LoVo (cell line): Measurements from ENCODE around the gene AJM1.
"Not testable (repeated sequence)": the region's sequence is repeated elsewhere in the genome, so short reads cannot be mapped to it uniquely, and the experiment has no call there.

ENCODE experiments used
- DNase-seq: peaks from one replicate; pipeline ENCODE4 v3.0.0-alpha.2; 2016; ENCODE audit warnings: low spot score

The AJM1 gene

DNA sequence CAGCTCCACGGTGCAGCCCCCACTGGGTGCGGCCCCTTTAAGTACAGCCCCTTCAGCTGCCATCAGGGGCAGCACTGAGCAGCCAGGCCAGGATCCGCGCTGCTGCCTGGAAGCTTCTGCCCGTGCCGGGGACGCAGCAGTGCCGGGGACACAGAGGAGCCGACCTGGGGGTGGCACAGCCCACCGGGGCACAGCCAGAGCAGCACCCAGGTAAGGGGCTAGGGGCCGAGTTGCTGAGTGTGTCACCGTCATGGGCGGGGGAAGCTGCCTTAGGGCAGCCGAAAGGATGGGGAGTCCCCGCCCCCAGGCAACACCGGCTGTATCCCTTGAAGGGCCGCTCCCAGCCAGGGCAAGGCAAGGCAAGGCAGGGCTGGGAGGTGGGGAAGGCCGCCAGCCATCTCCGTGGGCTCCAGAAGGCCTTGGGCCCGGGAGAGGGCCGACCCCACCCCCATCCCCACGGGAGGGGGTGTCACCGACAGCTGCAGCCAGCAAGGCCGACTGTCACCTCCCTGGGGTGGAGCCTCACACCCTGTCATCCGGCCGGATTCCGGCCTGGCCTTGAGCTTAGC is at the start of gene AJM1:
Gene AJM1, plus strand, starts transcription at position 99 of the 569 bp plus-strand sequence. CDS start 1,937 bp downstream, outside the sequence.
- DNase-seq = peak; percentile 76

DNA sequence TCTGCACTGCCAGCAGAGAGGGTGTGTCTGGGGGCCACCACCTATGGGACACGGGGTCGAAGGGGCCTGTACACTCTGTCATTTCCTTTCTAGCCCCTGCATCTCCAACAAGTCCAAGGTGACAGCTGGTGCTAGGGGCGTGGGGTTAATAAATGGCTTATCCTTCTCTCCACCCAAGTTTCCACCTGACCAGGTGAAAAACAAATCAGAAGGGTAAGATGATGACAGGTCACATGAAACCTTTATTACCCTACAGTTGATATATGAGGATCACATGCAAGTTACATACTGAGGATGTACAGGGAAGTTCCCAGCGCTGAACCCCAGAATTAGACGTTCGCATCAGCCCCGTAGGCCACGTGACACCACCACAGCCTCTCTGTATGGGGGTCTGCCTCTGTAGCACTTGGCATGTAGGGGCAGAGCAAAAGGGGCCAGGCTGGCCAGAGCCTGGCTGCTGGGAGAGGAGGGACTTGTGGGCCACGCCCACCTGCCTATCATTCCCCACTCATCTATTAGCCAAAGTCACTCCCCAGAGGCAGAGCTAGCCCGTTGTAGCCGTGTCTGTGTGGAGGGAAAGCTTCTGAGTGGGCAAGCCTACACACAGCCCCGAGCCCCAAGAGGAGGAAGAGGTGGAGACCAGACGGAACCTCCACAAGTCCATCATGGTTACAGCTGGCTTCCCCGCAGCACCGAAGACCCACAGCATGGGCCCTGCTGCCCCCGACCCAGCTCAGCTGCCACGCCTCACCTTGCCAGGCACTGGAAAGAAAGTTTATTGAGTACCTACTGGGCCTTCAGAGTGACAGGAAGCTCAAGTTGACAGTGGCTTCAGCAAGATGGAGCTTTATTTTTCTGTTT is 49.0 kb upstream of the AJM1 start:
- no peak for DNase-seq

DNA sequence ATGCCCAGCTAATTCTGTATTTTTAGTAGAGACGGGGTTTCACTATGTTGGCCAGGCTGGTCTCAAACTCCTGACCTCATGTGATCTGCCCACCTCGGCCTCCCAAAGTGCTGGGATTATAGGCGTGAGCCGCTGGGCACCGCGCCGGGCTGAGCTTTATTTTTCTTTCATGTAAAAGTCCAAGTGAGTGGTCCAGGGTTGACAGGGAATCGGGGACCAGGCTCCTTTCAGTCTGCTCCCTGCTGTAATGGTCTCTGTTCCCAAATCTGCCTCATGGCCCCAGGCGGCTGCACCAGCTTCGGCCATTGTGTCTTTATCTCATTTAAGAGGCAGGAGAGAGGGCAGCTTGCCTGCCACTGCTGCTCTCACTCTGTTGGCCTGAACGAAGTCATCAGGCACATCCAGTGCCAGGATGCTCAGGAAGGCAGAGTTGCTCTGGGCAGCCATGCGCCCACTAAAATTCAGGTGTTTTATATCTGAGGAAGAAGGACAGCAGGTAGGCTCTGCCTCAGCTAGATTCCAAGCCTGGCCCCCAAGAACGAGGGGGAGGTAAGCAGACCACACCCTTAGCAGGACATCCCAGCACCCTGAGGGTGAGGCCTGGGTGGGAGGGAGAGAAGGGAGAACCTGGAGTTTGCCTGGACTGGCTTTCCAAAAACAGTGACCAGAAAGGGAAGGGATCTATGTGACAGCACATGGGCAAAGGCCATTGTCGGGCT is 47.8 kb upstream of the AJM1 start:
- DNase-seq = no peak

DNA sequence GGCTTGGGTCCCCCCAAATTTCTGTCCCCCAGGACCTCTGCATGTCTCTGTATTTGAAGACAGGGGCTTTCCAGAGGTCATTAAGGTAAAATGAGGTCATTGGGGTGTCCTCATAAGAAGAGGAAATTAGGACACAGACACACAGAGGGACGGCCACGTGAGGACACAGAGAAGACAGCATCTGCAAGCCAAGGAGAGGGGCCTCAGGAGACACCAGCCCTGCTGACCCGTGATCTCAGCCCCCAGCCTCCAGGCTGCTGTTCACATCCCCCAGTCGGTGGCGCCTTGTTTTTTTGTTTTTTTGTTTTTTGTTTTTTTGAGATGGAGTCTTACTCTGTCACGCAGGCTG is 47.3 kb upstream of the AJM1 start:
- no peak for DNase-seq

DNA sequence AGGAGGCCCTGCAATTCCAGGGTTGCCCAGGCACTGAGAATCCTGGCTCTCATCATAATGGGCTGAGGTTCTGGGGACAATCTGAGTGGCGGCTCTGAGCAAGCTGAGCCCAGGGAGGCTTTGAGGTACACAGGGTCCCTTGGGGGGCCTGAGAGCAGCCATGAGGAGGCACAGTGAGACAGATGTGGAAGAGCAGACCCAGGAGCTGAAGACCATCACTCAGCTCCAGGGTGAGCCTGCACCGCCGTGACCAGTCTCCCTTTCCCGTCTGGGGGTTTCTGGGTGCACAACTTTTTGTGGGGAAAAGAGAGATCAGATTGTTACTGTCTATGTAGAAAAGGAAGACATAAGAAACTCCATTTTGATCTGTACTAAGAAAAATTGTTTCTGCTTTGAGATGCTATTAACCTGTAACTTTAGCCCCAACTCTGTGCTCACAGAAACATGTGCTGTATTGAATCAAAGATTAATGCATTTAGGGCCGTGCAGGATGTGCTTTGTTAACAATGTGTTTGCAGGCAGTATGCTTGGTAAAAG is 46.0 kb upstream of the AJM1 start, which contains the start of gene CCDC183:
Gene CCDC183, plus strand, starts transcription at position 101 of the 537 bp plus-strand sequence. Its CDS starts 60 bp downstream, at position 161.
- DNase-seq = no peak

DNA sequence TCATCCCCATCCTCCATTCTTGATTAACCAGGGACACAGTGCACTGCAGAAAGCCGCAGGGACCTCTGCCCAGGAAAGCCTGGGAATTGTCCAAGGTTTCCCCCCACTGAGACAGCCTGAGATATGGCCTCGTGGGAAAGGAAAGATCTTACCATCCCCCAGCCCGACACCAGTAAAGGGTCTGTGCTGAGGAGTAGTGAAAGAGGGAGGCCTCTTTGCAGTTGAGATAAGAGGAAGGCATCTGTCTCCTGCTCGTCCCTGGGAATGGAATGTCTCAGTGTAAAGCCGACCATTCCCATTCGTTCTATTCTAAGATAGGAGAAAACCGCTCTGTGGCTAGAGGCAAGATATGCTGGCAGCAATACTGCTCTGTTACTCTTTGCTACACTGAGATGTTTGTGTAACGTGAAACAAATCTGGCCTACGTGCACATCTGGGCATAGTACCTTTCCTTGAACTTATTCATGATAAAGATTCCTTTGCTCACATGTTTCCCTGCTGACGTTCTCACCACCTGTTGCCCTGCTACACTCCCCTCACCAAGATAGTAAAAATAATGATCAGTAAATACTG is 45.4 kb upstream of the AJM1 start:
- DNase-seq = not testable (repeated sequence)

DNA sequence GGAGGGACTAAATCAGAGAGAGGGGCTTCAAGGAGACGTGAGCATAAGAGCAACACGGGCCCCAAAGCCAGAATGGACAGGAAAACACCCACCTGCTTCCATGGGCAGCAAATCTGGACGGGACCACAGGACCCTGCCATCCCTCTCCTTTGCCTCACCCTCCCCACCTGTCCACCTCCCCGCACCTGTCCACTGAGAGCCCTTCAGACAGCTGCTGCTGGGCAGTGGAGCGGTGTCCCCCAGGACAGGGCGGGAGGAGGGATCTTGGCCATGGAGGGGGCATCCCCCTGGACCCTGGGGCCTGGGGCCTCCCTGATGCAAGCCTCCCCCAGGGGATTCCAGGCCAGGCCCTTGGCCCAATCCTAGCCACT is 43.6 kb upstream of the AJM1 start:
- DNase-seq = no peak

DNA sequence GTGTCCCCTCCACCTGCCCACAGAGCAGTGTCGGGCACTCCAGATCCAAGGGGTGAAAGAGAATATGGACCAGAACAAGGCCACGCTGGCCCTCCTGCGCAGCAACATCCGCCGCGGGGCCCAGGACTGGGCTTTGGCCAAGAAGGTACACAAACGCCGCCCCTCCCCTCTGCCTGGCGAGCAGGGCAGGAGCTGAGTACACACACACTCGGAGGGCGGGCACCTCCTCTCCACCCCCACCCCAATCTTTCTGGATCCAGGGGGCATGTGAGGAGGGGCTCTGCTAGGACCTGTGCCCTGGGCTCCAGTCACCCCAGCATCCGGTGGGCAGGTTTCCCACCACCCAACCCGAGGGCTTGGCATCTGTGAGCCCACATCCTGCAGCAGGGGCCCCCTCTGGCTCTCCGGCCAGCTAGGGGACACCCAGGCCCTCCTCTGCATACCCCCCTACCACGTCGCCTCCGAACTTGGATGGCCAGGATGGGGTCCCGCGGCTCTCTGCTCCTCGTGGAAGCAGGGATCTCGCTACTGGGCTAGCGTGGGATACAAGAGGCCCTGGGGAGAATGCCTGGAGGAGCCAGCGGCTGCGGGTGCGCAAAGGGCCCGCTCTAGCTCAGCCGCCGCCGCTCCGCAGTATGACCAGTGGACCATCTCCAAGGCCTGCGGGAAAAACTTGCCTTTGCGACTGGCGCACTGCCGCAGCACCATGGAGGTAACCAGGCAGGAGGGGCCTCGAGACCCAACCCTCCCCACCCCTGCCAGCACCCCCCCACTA is 43.0 kb upstream of the AJM1 start:
- no peak for DNase-seq

DNA sequence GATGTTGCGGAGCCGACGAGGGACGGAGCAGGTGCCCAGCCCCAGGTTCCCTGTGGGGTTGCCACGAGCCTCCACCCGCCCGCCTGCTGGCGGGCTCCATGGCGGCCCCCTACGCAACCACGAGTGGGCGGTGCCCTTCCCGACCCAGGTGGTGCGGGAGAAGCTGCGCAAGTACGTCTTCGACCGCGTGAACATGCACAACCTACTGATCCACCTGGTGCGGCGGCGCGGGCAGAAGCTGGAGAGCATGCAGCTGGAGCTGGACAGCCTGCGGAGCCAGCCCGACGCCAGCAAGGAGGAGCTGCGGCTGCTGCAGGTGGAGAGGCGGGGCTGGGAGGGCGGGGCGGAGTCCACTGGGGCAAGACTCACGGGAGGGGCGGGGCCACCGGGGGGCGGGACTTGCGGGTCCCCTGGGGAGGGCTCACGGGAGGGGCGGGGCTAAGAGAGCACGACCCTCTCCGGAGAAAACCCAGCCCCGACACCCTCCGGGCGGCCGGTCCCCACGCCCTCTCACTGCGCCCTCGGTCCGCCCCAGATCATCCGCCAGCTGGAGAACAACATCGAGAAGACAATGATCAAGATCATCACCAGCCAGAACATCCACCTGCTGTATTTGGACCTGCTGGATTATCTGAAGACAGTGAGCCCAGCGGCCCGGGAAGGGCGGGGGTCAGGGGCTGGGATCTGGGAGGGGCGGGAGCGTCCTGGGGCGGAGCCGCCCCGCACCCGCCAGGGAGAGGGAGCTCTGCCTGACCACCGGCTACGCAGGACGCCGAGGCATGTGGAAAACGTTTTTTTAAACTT is 42.2 kb upstream of the AJM1 start:
- DNase-seq = peak; percentile 86

DNA sequence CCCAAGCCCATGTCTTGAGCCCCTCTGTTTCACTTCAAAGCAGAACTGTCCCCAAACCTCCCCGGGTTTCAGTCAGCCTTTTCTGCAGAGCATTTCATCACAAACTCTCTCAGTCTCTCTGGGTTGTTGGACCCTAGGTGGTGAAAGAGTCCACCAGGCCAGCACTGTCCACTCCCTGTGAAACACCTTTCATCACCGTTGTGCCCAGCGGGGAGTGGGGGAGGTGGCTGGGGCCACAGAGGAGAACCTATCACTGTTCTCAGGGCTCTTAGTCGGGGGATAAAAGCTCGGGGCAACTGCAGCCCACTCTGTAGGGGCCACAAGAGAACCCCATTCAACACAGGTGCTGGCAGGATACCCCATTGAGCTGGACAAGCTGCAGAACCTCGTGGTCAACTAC is 40.0 kb upstream of the AJM1 start:
- DNase-seq = no peak

DNA sequence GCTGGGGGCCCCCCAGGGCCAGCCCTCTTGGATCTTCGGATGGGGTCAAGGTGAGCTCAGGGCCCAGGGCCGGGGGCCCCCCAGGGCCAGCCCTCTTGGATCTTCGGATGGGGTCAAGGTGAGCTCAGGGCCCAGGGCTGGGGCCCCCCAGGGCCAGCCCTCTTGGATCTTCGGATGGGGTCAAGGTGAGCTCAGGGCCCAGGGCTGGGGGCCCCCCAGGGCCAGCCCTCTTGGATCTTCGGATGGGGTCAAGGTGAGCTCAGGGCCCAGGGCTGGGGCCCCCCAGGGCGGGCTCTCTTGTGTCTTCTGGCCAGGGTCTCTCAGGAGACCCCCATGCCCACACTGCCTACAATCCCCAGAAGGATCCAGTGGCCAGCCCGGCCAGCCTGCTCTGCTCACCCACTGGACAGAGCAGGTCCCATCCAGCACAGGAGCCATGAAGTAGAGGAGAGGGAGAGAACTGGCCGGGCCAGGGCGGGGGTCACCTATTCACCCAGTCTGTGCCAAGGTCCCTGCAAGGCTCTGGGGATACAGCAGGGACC is 39.2 kb upstream of the AJM1 start:
- not testable (repeated sequence) for DNase-seq

DNA sequence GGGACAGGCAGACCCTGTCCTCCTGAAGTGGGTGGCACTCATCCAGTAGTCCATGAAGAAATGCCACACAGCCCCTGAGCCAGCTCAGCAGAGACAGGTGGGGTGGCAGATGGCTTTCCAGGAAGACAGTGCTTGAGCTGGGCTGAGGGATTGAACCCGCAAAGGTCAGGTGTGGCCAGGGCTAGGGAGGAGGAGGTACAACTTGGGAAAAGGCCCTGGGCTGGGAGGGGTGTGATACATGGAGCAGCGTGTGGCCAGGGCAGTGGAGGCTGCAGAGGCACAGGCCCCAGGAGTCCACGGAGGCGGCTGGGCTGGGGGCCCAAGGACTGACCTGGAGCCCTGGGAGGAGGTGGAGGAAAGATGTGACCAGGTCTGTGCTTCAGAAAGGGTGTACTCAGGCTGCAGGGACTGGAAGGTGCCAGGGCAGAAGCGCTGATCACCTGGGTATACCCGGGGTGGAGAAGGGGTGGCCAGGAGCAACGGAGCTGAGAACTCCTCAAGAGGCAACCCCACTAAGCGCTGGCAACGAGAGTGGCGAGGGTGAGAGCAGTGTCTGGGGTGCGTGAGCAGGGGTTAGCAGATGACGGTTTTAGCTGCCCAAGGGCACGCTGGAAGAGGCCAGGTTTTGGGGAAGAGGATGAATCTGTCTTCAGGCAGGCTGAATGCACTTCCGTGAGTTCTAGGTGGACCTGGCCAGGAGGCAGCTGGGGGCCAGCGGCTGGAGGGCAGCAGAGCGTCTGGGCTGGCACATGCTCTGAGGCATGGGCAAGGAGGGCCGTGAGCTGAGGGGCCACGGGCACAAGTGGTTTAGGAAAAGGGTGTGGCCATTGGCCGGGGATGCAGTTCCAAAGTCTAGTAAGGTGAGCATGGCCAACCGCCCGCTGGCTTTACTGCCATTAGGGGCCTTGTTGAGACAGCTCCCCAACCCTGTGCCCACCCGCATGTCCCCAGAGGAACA is 38.4 kb upstream of the AJM1 start:
- DNase-seq = no peak

DNA sequence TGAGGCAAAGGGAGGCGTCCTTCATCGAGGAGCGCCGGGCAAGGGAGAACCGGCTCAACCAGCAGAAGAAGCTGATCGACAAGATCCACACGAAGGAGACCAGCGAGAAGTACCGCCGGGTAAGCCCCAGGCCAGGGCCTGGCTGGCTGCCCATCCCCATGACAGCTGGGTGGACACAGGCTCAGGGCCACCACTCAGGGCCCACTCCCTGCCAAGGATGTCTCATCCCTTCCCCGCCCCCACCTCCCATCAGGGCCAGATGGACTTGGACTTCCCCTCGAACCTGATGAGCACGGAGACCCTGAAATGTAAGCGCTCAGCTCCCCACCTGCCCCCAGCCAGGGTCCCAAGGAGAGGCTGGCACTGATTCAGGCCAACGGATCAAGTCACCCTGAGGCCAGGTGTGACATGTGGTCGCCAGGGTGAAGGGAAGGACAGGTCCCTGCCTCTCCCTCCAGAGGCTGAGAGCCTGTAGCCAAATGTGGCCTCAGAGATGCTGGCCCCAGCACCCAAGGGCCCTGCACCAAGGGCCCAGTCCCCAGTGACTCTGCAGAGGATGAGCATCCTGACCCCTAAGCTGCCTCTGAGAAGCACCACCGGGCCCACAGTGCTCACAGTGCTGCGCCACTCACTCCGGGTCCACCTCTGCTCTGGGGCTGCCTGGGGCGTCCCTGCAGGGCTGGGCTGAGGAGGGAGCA is 37.6 kb upstream of the AJM1 start:
- no peak for DNase-seq

DNA sequence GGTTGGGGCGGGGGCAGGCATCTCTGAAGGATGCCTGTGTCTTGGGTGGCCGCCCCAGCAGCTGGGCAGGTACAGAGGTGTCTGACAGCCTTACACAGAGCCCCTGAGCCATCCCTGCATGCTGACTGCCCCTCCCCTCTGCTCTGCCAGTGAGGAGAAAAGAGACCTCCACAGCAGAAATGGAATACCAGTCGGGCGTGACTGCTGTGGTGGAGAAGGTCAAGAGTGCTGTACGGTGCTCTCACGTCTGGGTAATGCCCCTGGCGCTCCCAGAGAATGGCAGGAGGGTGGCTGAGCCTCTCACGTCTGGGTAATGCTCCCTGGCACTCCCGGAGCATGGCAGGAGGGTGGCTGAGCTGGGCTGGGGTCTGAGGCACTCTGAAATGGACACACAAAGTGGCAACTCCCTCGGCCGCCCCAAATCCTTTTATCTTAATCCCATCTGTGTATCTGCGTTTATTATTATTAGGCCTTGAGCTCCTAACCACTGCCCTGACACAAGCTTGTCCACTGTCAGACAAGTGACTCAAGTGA is 37.0 kb upstream of the AJM1 start:
- no peak for DNase-seq

DNA sequence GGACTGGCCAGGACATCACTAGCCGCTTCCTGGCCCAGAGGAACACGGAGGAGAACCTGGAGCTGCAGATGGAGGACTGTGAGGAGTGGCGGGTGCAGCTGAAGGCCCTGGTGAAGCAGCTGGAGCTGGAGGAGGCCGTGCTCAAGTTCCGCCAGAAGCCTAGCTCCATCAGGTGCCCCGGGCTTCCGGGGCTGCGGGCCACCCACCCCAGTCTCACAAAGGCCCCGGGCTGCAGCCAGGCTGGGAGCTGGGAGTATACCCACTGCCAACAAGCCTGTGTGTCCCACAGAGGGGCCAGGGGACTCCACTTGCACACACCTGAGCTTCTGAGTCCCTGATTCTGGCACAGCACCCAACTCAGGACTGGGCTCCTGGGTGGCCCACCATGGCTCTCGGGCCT is 36.2 kb upstream of the AJM1 start:
- no peak for DNase-seq

DNA sequence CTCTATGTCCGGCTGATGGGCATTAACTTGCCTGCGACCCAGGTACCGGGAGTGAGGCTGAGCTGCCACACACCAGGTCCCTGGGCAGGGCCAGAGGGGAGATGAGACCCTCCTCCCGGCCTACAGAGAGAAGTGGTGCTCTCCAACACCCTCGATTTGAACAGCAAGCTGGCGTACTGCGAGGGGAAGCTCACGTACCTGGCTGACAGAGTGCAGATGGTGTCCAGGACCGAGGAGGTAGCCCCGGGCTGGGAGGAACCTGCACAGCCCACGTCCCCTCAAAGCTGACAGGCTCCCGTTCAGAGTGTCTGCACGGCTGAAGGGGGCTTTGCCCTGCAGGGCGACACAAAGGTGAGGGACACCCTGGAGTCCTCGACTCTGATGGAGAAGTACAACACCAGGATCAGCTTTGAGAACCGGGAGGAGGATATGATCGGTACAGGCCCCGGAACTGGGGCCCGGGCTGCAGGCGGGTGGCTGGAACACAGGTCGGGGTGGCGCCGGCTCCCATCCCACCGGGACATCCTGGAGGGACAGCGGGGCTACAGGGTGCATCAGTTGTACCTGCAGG is 35.6 kb upstream of the AJM1 start:
- DNase-seq = no peak

DNA sequence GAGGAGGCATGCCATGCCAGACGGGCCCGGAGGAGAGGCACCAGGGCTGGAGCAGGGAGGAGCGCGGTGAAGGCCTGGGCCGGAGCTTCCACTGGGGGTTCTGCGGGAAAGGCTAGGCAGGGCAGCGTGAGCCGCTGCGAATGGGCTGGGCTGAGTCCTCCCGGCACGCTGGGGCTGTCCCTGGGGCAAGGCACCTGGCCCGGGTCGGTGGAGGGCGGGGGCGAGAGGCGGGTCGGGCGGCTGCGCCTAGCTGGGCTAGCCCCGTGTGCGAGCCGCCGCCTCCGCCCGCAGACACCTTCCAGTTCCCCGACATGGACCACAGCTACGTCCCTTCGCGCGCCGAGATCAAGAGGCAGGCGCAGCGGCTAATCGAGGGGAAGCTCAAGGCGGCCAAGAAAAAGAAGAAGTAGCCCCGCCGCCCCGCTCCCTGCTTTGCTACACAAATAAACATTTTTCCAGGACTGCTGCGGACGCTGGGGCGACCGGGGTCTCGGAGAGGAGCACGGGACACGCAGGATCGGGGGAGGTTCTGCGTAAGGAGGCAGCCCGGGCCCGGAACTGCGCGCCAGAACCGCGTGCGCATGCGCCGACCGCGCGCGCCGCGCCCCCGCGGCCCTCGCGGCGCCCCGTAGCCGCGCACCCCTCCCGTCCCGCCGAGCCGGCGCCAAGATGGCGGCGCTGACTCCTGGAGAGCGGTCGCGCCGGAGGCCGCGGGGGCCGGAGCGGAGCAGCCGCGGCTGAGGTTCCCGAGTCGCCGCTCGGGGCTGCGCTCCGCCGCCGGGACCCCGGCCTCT is 34.8 kb upstream of the AJM1 start, which contains the start of gene RABL6:
Gene RABL6, plus strand, starts transcription at position 668 of the 794 bp plus-strand sequence. CDS start 249 bp downstream, outside the sequence.
- DNase-seq = peak; percentile 84
